Omental fat pad (tissue), 4 donors: Measurements from ENCODE around the gene NDUFB6. TPM values are rescaled to one million over a fixed set of nuclear protein-coding genes. Genes with fewer than 3 reads are reported as not detected.
A peak's percentile ranks its signal among the peaks of the same experiment; 100 is the strongest.

Source experiments
- ATAC-seq: fragments of 150-250 bp; one replicate; pipeline ENCODE4 v1.9.1; 2016; ENCODE audit warnings: mild to moderate bottlenecking, moderate library complexity; ENCODE audit not compliant: low FRiP score
- DNase-seq: peaks from one replicate; pipeline ENCODE4 v3.0.0-alpha.2; 2019; ENCODE audit warnings: low spot score
- total RNA-seq, 4 donors: library from RNA; depleted of rRNA; stranded (reverse); fragments of >200 nt; gene quantifications; one replicate each; pipeline ENCODE4 v1.1.0, GENCODE V29; 2016
- TF ChIP-seq, protein P1 (sequence below), 3 donors: fragments of 450-650 bp; IDR thresholded peaks; one replicate each; pipeline ENCODE4 v1.5.1; 2016 to 2017; ENCODE audit warnings: antibody characterized with exemption in 3 of 3, mild to moderate bottlenecking in 3 of 3, moderate library complexity in 2 of 3

Gene NDUFB6
- total RNA-seq, 4 donors from 2014 or later = 26.5 to 44.1 (median 37.4) TPM

GRCh38 chr9:32580631-32581300 lies 7.8 kb upstream of the NDUFB6 start:
- TF ChIP-seq, protein P1, sequence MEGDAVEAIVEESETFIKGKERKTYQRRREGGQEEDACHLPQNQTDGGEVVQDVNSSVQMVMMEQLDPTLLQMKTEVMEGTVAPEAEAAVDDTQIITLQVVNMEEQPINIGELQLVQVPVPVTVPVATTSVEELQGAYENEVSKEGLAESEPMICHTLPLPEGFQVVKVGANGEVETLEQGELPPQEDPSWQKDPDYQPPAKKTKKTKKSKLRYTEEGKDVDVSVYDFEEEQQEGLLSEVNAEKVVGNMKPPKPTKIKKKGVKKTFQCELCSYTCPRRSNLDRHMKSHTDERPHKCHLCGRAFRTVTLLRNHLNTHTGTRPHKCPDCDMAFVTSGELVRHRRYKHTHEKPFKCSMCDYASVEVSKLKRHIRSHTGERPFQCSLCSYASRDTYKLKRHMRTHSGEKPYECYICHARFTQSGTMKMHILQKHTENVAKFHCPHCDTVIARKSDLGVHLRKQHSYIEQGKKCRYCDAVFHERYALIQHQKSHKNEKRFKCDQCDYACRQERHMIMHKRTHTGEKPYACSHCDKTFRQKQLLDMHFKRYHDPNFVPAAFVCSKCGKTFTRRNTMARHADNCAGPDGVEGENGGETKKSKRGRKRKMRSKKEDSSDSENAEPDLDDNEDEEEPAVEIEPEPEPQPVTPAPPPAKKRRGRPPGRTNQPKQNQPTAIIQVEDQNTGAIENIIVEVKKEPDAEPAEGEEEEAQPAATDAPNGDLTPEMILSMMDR (IDR thresholded peaks at IDR 0.05) = no peak
- ATAC-seq (no peak), DNase-seq (no peak)

DNA sequence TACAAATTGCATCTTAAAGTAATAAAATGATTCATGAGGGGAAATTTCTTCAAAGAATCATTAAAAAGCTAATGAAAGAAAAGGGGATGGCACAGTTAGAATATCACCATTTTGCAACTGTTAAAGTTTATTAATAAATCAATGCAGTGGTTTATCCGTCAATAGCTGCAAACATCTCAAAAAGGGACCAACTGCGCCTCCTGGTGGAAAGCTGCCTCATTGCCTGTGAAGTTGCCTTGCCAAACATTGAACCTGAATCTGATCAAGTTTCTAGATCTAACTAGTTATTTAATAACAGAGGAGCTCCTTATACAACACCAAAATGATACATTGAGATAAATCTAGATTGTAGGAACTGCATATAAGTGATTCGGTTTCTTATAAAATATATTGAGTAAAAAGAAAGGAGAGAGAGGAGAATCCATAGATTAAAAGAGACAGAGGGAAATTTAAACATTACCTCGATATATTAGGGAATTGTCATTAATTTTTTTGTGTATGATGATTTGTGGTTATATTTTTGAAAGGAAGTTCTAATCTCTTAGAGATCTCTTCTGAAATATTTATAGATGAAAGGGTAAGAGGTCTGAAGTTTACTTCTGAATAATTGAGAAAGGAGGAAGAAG lies 6.9 kb upstream of the NDUFB6 start:
- DNase-seq (peak; percentile 84), ATAC-seq (peak; percentile 41)
- TF ChIP-seq, protein P1 (IDR thresholded peaks at IDR 0.05) = peak in 2 of 3 donors; percentile 13 to 73

GRCh38 chr9:32578976-32579375 lies 6.0 kb upstream of the NDUFB6 start:
- DNase-seq = no peak
- TF ChIP-seq, protein P1 (IDR thresholded peaks at IDR 0.05) = no peak
- ATAC-seq = no peak

GRCh38 chr9:32577316-32577715 lies 4.4 kb upstream of the NDUFB6 start:
- no peak for ATAC-seq
- TF ChIP-seq, protein P1 (IDR thresholded peaks at IDR 0.05) = no peak

GRCh38 chr9:32574858-32575257 lies 1.9 kb upstream of the NDUFB6 start:
- no peak for DNase-seq
- ATAC-seq = no peak
- TF ChIP-seq, protein P1 (IDR thresholded peaks at IDR 0.05) = no peak

More at GRCh38 chr9:32577316-32577715, 4.4 kb upstream of the NDUFB6 start:
- no peak for DNase-seq

DNA sequence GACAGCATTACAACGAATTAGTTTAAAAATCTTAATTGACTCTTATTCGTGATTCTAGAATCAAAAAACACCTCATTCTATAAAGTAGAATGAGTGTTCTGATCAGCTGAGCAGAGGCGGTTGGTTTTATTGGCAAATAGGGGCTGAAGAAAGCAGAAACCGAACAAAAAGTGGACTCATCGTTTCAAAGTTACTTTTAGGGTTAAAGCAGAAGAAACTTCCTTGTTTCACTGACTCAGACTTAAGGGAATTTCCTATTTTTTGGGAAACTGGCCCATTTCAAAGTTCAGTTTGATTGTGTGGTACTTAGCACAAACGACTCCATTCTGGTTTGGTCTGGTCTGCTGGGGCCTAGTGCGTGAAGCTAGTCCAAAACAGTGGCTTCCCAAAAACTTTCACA lies 862 bp upstream of the NDUFB6 start:
- ATAC-seq = no peak
- DNase-seq = no peak
- TF ChIP-seq, protein P1 (IDR thresholded peaks at IDR 0.05) = no peak
